HFF-Myc (cell line): Measurements from ENCODE around the gene PARP15.
A peak's percentile ranks its signal among the peaks of the same experiment; 100 is the strongest.

ENCODE experiments used
- DNase-seq: peaks from one replicate; pipeline ENCODE4 v3.0.0-alpha.2; 2011; ENCODE audit warnings: low read depth; ENCODE audit errors: extremely low read depth
- H3K4me3 ChIP-seq: replicated peaks from 2 replicates; pipeline ENCODE4 v1.5.1; 2011; ENCODE audit warnings: low read depth, mild to moderate bottlenecking, control low read depth, low read length
- TF ChIP-seq, protein P1 (sequence below): IDR thresholded peaks from 2 replicates; pipeline ENCODE4 v1.5.1; 2012; ENCODE audit warnings: mild to moderate bottlenecking, low read depth, low read length, control low read depth; ENCODE audit errors: missing control alignments

PARP15 gene

GRCh38 chr3:122577409-122578031 lies at the start of gene PARP15:
PARP15 (plus strand) TSS chr3:122577650; CDS start chr3:122577668, 18 bp downstream.
- TF ChIP-seq, protein P1, sequence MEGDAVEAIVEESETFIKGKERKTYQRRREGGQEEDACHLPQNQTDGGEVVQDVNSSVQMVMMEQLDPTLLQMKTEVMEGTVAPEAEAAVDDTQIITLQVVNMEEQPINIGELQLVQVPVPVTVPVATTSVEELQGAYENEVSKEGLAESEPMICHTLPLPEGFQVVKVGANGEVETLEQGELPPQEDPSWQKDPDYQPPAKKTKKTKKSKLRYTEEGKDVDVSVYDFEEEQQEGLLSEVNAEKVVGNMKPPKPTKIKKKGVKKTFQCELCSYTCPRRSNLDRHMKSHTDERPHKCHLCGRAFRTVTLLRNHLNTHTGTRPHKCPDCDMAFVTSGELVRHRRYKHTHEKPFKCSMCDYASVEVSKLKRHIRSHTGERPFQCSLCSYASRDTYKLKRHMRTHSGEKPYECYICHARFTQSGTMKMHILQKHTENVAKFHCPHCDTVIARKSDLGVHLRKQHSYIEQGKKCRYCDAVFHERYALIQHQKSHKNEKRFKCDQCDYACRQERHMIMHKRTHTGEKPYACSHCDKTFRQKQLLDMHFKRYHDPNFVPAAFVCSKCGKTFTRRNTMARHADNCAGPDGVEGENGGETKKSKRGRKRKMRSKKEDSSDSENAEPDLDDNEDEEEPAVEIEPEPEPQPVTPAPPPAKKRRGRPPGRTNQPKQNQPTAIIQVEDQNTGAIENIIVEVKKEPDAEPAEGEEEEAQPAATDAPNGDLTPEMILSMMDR: no peak
- DNase-seq: no peak
- peak within 1 kb of the TSS; percentile 35 for H3K4me3 ChIP-seq

DNA sequence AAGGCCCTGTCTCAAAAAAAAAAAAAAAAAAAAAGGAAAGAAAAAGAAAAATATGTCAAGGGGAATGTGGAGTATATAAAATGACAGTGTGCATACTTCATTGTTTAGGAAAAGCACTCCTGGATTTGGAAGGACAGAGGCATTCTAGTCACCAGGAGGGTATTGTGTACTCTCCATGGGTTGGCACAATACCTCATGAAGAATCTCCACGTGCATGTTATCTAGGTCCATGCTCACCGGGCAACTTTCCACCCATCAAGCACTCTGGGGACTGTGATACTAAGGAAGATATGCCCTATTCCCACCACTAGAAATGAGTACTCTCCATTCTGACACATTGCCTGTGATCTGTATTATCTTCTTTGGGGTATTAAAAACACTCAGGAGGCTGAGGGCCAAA lies 47.3 kb upstream of the PARP15 start:
- H3K4me3 ChIP-seq: no peak overlapping the region
- no peak for DNase-seq
- TF ChIP-seq, protein P1: no peak

- TF ChIP-seq, protein P1: no peak
- no peak for DNase-seq
These were observed 44.0 kb upstream of the PARP15 start for GRCh38 chr3:122533480-122533879.

DNA sequence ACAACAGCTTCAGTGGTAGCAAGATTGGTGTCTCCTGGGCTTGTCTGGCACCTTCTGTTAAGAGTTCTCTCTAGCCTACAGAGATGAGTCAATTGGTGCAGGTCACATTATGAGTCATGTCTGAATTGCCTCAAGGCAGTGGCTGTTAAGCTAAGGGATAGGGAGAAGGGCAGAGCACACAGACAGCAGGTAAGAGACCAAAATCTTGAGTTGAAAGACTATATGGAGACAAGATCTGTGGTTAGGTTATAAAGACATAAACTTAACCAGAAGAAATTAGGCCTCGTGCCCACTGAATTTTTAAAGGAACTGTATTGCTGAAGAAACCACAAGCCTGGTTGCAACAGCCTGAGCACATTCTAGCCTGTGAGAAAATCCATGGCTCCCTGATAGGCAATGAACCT lies 43.5 kb upstream of the PARP15 start:
- peak; percentile 62 for DNase-seq
- no peak overlapping the region for H3K4me3 ChIP-seq
- TF ChIP-seq, protein P1: no peak

More at GRCh38 chr3:122533480-122533879, 44.0 kb upstream of the PARP15 start:
- no peak overlapping the region for H3K4me3 ChIP-seq

- DNase-seq: no peak
- TF ChIP-seq, protein P1: no peak
- no peak overlapping the region for H3K4me3 ChIP-seq
These were observed 41.4 kb upstream of the PARP15 start for GRCh38 chr3:122535964-122536631.

GRCh38 chr3:122536632-122537001 lies 40.8 kb upstream of the PARP15 start:
- TF ChIP-seq, protein P1: no peak
- no peak overlapping the region for H3K4me3 ChIP-seq
- DNase-seq: no peak
